Keratinocyte (primary cell): ENCODE data around the gene HNRNPUL2.
"Not testable (repeated sequence)": the region's sequence is repeated elsewhere in the genome, so short reads cannot be mapped to it uniquely, and the experiment has no call there.

Experiments
- EZH2 ChIP-seq: IDR thresholded peaks from one replicate; pipeline ENCODE4 v1.6.1; 2012; ENCODE audit warnings: inconsistent platforms, mild to moderate bottlenecking, low read length, moderate library complexity
- TF ChIP-seq, protein P1 (sequence below), 3 experiments: IDR thresholded peaks in 1 of 3; conservative IDR thresholded peaks in 1 of 3; optimal IDR thresholded peaks in 1 of 3; 2 replicates in 2 of 3; 3 replicates in 1 of 3; pipeline versions ENCODE3 to v1.5.1; 2011; ENCODE audit warnings: low read length in 3 of 3, mild to moderate bottlenecking in 3 of 3, moderate library complexity in 2 of 3, control low read depth in 1 of 3, inconsistent platforms in 1 of 3; ENCODE audit not compliant: insufficient read depth in 2 of 3; ENCODE audit errors: extremely low read depth in 1 of 3

DNA sequence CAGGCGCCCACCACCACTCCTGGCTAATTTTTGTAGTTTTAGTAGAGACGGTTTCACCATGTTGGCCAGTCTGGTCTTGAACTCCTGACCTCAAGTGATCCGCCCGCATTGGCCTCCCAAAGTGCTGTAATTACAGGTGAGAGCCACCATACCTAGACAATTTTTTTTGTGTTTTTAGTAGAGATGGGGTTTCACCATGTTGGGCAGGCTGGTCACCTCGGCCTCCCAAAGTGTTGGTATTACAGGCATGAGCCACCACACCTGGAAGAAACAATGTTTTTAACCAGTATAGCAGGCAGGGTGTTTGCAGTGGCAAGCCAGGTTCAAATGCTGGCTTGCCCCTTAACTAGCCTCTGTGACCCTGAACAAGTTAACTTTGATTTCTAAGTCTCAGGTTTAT is 22.7 kb upstream of the HNRNPUL2 start:
- TF ChIP-seq, protein P1, sequence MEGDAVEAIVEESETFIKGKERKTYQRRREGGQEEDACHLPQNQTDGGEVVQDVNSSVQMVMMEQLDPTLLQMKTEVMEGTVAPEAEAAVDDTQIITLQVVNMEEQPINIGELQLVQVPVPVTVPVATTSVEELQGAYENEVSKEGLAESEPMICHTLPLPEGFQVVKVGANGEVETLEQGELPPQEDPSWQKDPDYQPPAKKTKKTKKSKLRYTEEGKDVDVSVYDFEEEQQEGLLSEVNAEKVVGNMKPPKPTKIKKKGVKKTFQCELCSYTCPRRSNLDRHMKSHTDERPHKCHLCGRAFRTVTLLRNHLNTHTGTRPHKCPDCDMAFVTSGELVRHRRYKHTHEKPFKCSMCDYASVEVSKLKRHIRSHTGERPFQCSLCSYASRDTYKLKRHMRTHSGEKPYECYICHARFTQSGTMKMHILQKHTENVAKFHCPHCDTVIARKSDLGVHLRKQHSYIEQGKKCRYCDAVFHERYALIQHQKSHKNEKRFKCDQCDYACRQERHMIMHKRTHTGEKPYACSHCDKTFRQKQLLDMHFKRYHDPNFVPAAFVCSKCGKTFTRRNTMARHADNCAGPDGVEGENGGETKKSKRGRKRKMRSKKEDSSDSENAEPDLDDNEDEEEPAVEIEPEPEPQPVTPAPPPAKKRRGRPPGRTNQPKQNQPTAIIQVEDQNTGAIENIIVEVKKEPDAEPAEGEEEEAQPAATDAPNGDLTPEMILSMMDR (optimal IDR thresholded peaks at IDR 0.05 in 1 of 3, IDR thresholded peaks at IDR 0.05 in 1 of 3, conservative IDR thresholded peaks at IDR 0.05 in 1 of 3; ENCODE audit: extremely low read depth in 1 of 3, insufficient read depth in 2 of 3, low read length in 3 of 3): not testable (repeated sequence)
- not testable (repeated sequence) for TF ChIP-seq EZH2
